HG03159 (cell line): ENCODE results near the gene TRIM54.

Source experiments
- ATAC-seq: cut with Tn5 transposase; IDR thresholded peaks from one replicate; pipeline ENCODE4 v1.9.1; 2021; ENCODE audit warnings: mild to moderate bottlenecking, moderate library complexity; ENCODE audit not compliant: unreplicated experiment

Gene TRIM54

GRCh38 chr2:27353762-27354596 is 71.8 kb downstream of the TRIM54 start:
- no peak for ATAC-seq

GRCh38 chr2:27354597-27354927 is 72.3 kb downstream of the TRIM54 start:
- ATAC-seq, result no peak

GRCh38 chr2:27356056-27356381 is 73.8 kb downstream of the TRIM54 start:
- peak; percentile 38 for ATAC-seq

GRCh38 chr2:27356382-27357181 is 74.4 kb downstream of the TRIM54 start, which contains the start of gene GTF3C2:
TSS of gene GTF3C2 (minus strand) at chr2:27356764. CDS start at chr2:27343554, 13,210 bp downstream.
- peak; percentile 83 for ATAC-seq
